Bronchial epithelial cell (primary cell): ENCODE results near the gene ADORA1. TPM values are rescaled to one million over a fixed set of nuclear protein-coding genes. Genes with fewer than 3 reads are reported as not detected.
A peak's percentile ranks its signal among the peaks of the same experiment; 100 is the strongest.

Experiments used
- DNase-seq: peaks from one replicate; pipeline ENCODE4 v3.0.0-alpha.2; 2010; ENCODE audit warnings: low read depth
- FAIRE-seq: peaks from 2 replicates; lab custom pipeline; 2011; peaks lifted over from hg19 to GRCh38; lab: Jason Lieb, UNC
- H3K27me3 ChIP-seq: 2 replicates; pipeline ENCODE4 v1.5.1; 2011; ENCODE audit warnings: low read length; ENCODE audit not compliant: control insufficient read depth, insufficient read depth
- H3K36me3 ChIP-seq: 2 replicates; pipeline ENCODE4 v1.5.1; 2011; ENCODE audit warnings: low read length; ENCODE audit not compliant: control insufficient read depth, insufficient read depth
- H3K4me3 ChIP-seq: 2 replicates; pipeline ENCODE4 v1.5.1; 2011; ENCODE audit warnings: mild to moderate bottlenecking, low read depth, low read length, control low read depth
- CTCF ChIP-seq: IDR thresholded peaks from 2 replicates; pipeline ENCODE4 v1.5.1; 2011; ENCODE audit warnings: mild to moderate bottlenecking, moderate library complexity, low read length, control low read depth, inconsistent platforms; ENCODE audit not compliant: insufficient read depth, severe bottlenecking
- total RNA-seq: library from RNA; depleted of rRNA; stranded (reverse); fragments of >200 nt; gene quantifications from 2 replicates; pipeline ENCODE4 v1.2.1, GENCODE V29; 2014

The ADORA1 gene
- total RNA-seq, 1 donor from 2014 or later: under 0.01 TPM

- no peak overlapping the region for H3K4me3 ChIP-seq
- FAIRE-seq (no peak), DNase-seq (no peak)
- TF ChIP-seq CTCF: no peak
- H3K36me3 ChIP-seq: no peaks in the 10 kb centered on the region
- H3K27me3 ChIP-seq: no peaks in the 10 kb centered on the region
Measured at GRCh38 chr1:203197625-203198024, 70.1 kb downstream of the ADORA1 start.

GRCh38 chr1:203199002-203199401 is 71.5 kb downstream of the ADORA1 start:
- no peak for FAIRE-seq

DNA sequence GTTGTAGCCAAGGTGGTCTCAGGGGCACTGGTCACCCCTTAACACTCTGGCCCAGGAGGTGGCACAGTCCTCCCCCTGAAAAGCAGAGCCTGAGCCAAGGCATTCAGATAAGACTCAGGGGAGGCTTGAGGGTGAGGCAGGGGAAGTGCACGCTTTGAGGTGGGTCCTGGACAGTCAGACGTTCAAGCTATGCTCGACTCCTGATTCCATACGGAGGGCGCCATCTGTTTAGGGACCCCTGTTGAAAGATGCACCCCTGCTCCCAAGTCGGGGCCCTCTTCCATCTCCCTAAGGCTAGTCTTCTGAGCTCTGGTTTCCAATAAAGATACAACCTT is 71.9 kb downstream of the ADORA1 start:
- no peak overlapping the region for H3K4me3 ChIP-seq
- no peak for TF ChIP-seq CTCF
- DNase-seq (no peak), FAIRE-seq (no peak)
- H3K27me3 ChIP-seq: no peaks in the 10 kb centered on the region
- H3K36me3 ChIP-seq: no peaks in the 10 kb centered on the region

More at GRCh38 chr1:203199002-203199401, 71.5 kb downstream of the ADORA1 start:
- Histone ChIP-seq H3K27me3 (no peaks in the 10 kb centered on the region), H3K4me3 (no peak overlapping the region), H3K36me3 (no peaks in the 10 kb centered on the region)
- TF ChIP-seq CTCF: no peak
- no peak for DNase-seq

- Histone ChIP-seq H3K36me3 (no peaks in the 10 kb centered on the region), H3K4me3 (no peak overlapping the region), H3K27me3 (no peaks in the 10 kb centered on the region)
- TF ChIP-seq CTCF: no peak
- DNase-seq: peak; percentile 86
- FAIRE-seq: no peak
Measured at GRCh38 chr1:203199816-203200571, 72.5 kb downstream of the ADORA1 start.

DNA sequence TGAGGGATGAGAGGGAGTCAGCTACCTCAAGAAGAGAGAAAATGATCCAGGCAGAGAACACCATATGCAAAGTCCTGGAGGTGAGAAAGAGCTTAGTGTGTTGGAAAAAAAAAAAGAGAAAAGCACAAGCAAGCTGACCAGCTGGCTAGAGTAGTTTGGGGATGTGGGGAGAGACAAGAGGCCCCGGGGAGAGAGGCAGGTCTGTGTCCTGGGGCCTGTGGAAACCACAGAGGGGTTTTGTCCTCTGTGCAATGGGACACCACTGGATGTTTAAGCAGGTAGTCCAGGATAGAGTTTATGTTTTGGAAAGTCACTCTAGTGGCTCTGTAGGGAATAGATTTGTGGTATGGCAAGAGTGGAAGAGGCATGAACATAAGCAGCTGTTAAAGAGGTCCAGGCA is 73.4 kb downstream of the ADORA1 start:
- no peak for TF ChIP-seq CTCF
- FAIRE-seq: no peak

More for the DNA sequence above, 73.4 kb downstream of the ADORA1 start:
- Histone ChIP-seq H3K4me3 (no peak overlapping the region), H3K27me3 (no peaks in the 10 kb centered on the region), H3K36me3 (no peaks in the 10 kb centered on the region)
- no peak for DNase-seq
